CD14-positive monocyte (primary cell): Measurements from ENCODE around the gene C13orf46. TPM values are rescaled to one million over a fixed set of nuclear protein-coding genes. Genes with fewer than 3 reads are reported as not detected.

Experiments
- DNase-seq, 3 donors: peaks; one replicate each; pipeline ENCODE4 v3.0.0-alpha.2; 2011 to 2022
- H2AFZ ChIP-seq: 2 replicates; pipeline ENCODE4 v1.6.0; 2012; ENCODE audit warnings: mild to moderate bottlenecking, low read depth, low read length, inconsistent platforms; ENCODE audit not compliant: insufficient read depth, poor library complexity, severe bottlenecking
- H3K27ac ChIP-seq, 2 donors: 1 replicate in 1 of 2; 2 replicates in 1 of 2; pipeline ENCODE4 v1.5.1; 2012 to 2013; ENCODE audit warnings: low read length in 2 of 2, control low read depth in 1 of 2, inconsistent platforms in 1 of 2, low read depth in 1 of 2, mild to moderate bottlenecking in 1 of 2
- H3K27me3 ChIP-seq, 2 donors: one replicate each; pipeline versions ENCODE4 v1.6.0 to v1.6.1; 2011 to 2013; ENCODE audit warnings: low read length in 2 of 2; ENCODE audit not compliant: control insufficient read depth in 2 of 2, insufficient read depth in 2 of 2
- H3K36me3 ChIP-seq, 2 donors: replicated peaks in 1 of 2; 1 replicate in 1 of 2; 2 replicates in 1 of 2; pipeline versions ENCODE4 v1.5.1 to v1.6.1; 2012 to 2013; ENCODE audit warnings: low read length in 2 of 2, control low read depth in 1 of 2, inconsistent platforms in 1 of 2, mild to moderate bottlenecking in 1 of 2; ENCODE audit not compliant: insufficient read depth in 2 of 2, control insufficient read depth in 1 of 2
- H3K4me1 ChIP-seq, 2 donors: 1 replicate in 1 of 2; 2 replicates in 1 of 2; pipeline versions ENCODE4 v1.5.1 to v1.6.1; 2012 to 2013; ENCODE audit warnings: low read length in 2 of 2, control low read depth in 1 of 2, inconsistent platforms in 1 of 2, mild to moderate bottlenecking in 1 of 2, moderate library complexity in 1 of 2; ENCODE audit not compliant: insufficient read depth in 2 of 2, control insufficient read depth in 1 of 2
- H3K4me2 ChIP-seq: replicated peaks from 2 replicates; pipeline ENCODE3; 2012; ENCODE audit warnings: low read length, moderate library complexity, mild to moderate bottlenecking; ENCODE audit not compliant: poor library complexity, severe bottlenecking; ENCODE audit errors: extremely low read depth
- H3K4me3 ChIP-seq, 3 experiments: fragments of 200-600 bp in 1 of 3; sonication (generic) in 1 of 3; replicated peaks in 1 of 3; 1 replicate in 2 of 3; 2 replicates in 1 of 3; pipeline ENCODE4 v1.5.1; 2011 to 2013; ENCODE audit warnings: low read length in 3 of 3, mild to moderate bottlenecking in 3 of 3, control low read depth in 2 of 3, low read depth in 2 of 3, inconsistent platforms in 1 of 3, moderate library complexity in 1 of 3
- H3K79me2 ChIP-seq: 2 replicates; pipeline ENCODE4 v1.6.0; 2012; ENCODE audit warnings: mild to moderate bottlenecking, control low read depth, inconsistent platforms, low read length, moderate library complexity; ENCODE audit not compliant: insufficient read depth
- H3K9ac ChIP-seq: 2 replicates; pipeline ENCODE4 v1.6.0; 2017; ENCODE audit warnings: low read length, mild to moderate bottlenecking; ENCODE audit not compliant: insufficient read depth, poor library complexity, severe bottlenecking
- H3K9me3 ChIP-seq, 2 donors: replicated peaks in 1 of 2; 1 replicate in 1 of 2; 2 replicates in 1 of 2; pipeline versions ENCODE4 v1.5.1 to v1.6.1; 2012 to 2013; ENCODE audit warnings: low read length in 2 of 2, control low read depth in 1 of 2; ENCODE audit not compliant: control insufficient read depth in 1 of 2, insufficient read depth in 1 of 2
- H4K20me1 ChIP-seq: 2 replicates; pipeline ENCODE4 v1.6.0; 2012; ENCODE audit warnings: mild to moderate bottlenecking, low read length, control low read depth, moderate library complexity; ENCODE audit not compliant: insufficient read depth
- H3K27ac Mint-ChIP-seq, 7 donors: one replicate each; pipeline ENCODE4 v1.8.0; 2020; ENCODE audit warnings: mild to moderate bottlenecking in 7 of 7, mixed read lengths in 7 of 7, moderate library complexity in 6 of 7, inconsistent platforms in 2 of 7
- H3K27me3 Mint-ChIP-seq, 3 donors: one replicate each; pipeline ENCODE4 v1.8.0; 2021 to 2022; ENCODE audit warnings: low read depth in 3 of 3, mild to moderate bottlenecking in 3 of 3, mixed read lengths in 3 of 3, moderate library complexity in 3 of 3, inconsistent platforms in 1 of 3
- H3K36me3 Mint-ChIP-seq, 2 donors: one replicate each; pipeline ENCODE4 v1.8.0; 2020; ENCODE audit warnings: mixed read lengths in 2 of 2, inconsistent platforms in 1 of 2, mild to moderate bottlenecking in 1 of 2
- H3K4me1 Mint-ChIP-seq: one replicate; pipeline ENCODE4 v1.8.0; 2020; ENCODE audit warnings: mild to moderate bottlenecking, mixed read lengths
- H3K4me3 Mint-ChIP-seq, 2 donors: one replicate each; pipeline ENCODE4 v1.8.0; 2020; ENCODE audit warnings: mild to moderate bottlenecking in 2 of 2, mixed read lengths in 2 of 2, moderate library complexity in 1 of 2
- H3K9me3 Mint-ChIP-seq, 7 donors: one replicate each; pipeline ENCODE4 v1.8.0; 2020 to 2022; ENCODE audit warnings: mixed read lengths in 7 of 7, mild to moderate bottlenecking in 6 of 7, moderate library complexity in 6 of 7, inconsistent platforms in 2 of 7
- WGBS: methylation state at CpG from one replicate; pipeline ENCODE4 v1.1.5; 2013; ENCODE audit warnings: missing lambda C conversion rate; ENCODE audit not compliant: insufficient coverage; 5-methylcytosine and 5-hydroxymethylcytosine counted together
- intact Hi-C, 2 donors: fragments of 100-400 bp; cut with micrococcal nuclease; formaldehyde crosslinking; loops; one replicate each; pipeline versions ENCODE4 v1.15.0 to v1.15.1; 2023
- polyA plus RNA-seq, 3 donors: library from polyadenylated mRNA; depleted of rRNA in 1 of 3; unstranded in 2 of 3; stranded (reverse) in 1 of 3; fragments of 300-500 nt in 2 of 3; fragments of >200 nt in 1 of 3; fragmentation: Illumina TruSeq in 2 of 3; gene quantifications; 1 replicate in 2 of 3; 2 replicates in 1 of 3; pipeline ENCODE4 v1.2.3, GENCODE V29; 2012 to 2021
- TF ChIP-seq, protein P1 (sequence below): fragments of 200-600 bp; IDR thresholded peaks from one replicate; pipeline ENCODE4 v1.8.0; 2022; ENCODE audit warnings: antibody characterized with exemption, mild to moderate bottlenecking

Gene C13orf46
- polyA plus RNA-seq, 3 donors: 0.05 to 0.35 TPM; not detected in 1

DNA sequence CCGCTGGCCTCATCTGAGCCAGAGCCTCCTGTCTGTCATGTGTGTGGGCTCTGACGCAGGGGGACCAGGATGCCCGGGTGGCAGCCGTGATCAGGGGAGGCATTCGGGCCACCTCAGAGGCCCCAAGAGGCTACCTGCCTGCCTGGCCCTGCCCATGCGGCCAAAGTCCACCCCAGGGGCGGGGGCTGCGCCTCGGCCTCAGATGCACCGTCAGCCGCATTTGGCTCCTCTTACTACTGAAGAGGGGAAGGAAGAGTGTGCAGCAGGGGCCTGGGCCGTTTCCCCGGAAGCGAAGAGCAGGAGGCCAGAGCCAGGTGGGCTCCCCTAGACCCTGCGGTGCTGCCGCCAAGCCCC lies 34.0 kb downstream of the C13orf46 start:
- WGBS: 74% methylated on average over 10 of the region's 16 CpGs
- Histone ChIP-seq H3K4me2 (no peak overlapping the region), H3K4me3 (no peak overlapping the region), H2AFZ (no peak overlapping the region), H3K79me2 (no peaks in the 10 kb centered on the region), H3K27me3 (peaks cover 0 to 4% of the 10 kb centered on the region in 2 donors), H3K9me3 (no peaks in the 10 kb centered on the region), H3K9ac (no peak overlapping the region), H4K20me1 (no peaks in the 10 kb centered on the region), H3K36me3 (no peaks in the 10 kb centered on the region), H3K4me1 (no peaks in the 10 kb centered on the region), H3K27ac (no peak overlapping the region)
- DNase-seq: no peak
- intact Hi-C loops: no loop called here
- no peaks in the 10 kb centered on the region for H3K9me3 Mint-ChIP-seq
- H3K27me3 Mint-ChIP-seq: peaks cover 7 to 38% (median 12%) of the 10 kb centered on the region in 3 donors
- no peaks in the 10 kb centered on the region for H3K4me1 Mint-ChIP-seq
- H3K4me3 Mint-ChIP-seq: no peak overlapping the region
- TF ChIP-seq, protein P1, sequence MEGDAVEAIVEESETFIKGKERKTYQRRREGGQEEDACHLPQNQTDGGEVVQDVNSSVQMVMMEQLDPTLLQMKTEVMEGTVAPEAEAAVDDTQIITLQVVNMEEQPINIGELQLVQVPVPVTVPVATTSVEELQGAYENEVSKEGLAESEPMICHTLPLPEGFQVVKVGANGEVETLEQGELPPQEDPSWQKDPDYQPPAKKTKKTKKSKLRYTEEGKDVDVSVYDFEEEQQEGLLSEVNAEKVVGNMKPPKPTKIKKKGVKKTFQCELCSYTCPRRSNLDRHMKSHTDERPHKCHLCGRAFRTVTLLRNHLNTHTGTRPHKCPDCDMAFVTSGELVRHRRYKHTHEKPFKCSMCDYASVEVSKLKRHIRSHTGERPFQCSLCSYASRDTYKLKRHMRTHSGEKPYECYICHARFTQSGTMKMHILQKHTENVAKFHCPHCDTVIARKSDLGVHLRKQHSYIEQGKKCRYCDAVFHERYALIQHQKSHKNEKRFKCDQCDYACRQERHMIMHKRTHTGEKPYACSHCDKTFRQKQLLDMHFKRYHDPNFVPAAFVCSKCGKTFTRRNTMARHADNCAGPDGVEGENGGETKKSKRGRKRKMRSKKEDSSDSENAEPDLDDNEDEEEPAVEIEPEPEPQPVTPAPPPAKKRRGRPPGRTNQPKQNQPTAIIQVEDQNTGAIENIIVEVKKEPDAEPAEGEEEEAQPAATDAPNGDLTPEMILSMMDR: no peak
- H3K27ac Mint-ChIP-seq: no peak overlapping the region
- no peaks in the 10 kb centered on the region for H3K36me3 Mint-ChIP-seq

DNA sequence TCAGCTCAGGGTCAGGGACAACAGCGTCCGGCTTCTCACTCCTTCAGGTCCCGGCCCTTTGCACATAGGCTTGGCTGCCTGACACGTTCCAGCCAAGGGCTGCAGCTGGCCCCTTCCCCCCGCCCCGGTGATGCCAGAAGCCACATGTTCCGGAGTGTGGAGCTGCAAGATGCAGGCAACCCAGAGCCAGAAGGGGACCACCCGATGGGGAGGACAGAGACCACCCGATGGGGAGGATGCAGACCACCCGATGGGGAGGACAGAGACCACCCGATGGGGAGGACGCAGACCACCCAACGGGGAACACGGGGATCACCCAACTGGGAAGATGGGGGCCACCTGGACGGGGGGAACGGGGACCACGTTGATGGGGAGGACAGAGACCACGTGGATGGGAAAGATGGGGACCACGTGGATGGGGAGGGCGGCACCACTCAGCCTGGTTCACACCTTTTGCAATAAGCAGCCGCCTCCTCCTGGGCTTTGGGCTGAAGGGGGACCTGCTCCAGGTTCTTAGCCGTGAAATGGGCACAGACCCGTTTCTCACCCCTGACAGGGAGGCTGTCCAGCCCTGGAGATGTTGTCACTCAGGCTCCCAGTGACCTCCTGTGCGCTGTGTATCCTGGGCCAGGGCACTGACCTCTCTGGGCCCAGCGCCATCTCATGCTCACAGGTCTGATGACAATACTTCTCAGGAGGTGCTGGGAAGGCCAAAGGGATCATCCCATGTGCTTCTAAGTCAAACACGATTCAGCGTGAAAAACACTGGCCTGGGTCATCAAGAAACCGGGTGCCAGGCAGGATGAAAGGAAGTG lies 34.5 kb downstream of the C13orf46 start:
- Histone ChIP-seq H3K36me3 (no peaks in the 10 kb centered on the region), H4K20me1 (no peaks in the 10 kb centered on the region), H3K27ac (no peak overlapping the region), H3K4me1 (no peaks in the 10 kb centered on the region), H3K79me2 (no peaks in the 10 kb centered on the region), H3K9me3 (no peaks in the 10 kb centered on the region), H3K27me3 (peaks cover 0 to 8% of the 10 kb centered on the region in 2 donors), H3K4me3 (no peak overlapping the region), H2AFZ (no peak overlapping the region), H3K4me2 (no peak overlapping the region), H3K9ac (no peak overlapping the region)
- TF ChIP-seq, protein P1: no peak
- H3K4me1 Mint-ChIP-seq: no peaks in the 10 kb centered on the region
- 87% methylated on average over 27 of the region's 28 CpGs for WGBS
- H3K27me3 Mint-ChIP-seq: peaks cover 6 to 43% (median 12%) of the 10 kb centered on the region in 3 donors
- intact Hi-C loops: no loop called here
- no peaks in the 10 kb centered on the region for H3K9me3 Mint-ChIP-seq
- DNase-seq: no peak
- H3K27ac Mint-ChIP-seq: no peak overlapping the region
- no peaks in the 10 kb centered on the region for H3K36me3 Mint-ChIP-seq
- no peak overlapping the region for H3K4me3 Mint-ChIP-seq
